Activated T-cell treated with anti-CD3 and anti-CD28 coated beads, Interleukin-2, amount 50 U/mL, for 72 hours (primary cell): ENCODE measurements around the gene ASIC4. TPM values are rescaled to one million over a fixed set of nuclear protein-coding genes. Genes with fewer than 3 reads are reported as not detected.

ENCODE experiments used
- ATAC-seq, 2 donors: fragments of 150-1000 bp; cut with Tn5 transposase; replicated peaks in 1 of 2; 2 replicates each; pipeline ENCODE4 v1.10.0; 2021; ENCODE audit warnings: moderate library complexity in 2 of 2, mild to moderate bottlenecking in 1 of 2
- DNase-seq, 2 donors: peaks; one replicate each; pipeline ENCODE4 v3.0.0; 2021 to 2022; ENCODE audit warnings: mixed read lengths in 1 of 2
- H3K27ac Mint-ChIP-seq: one replicate; pipeline ENCODE4 v1.8.0; 2022; ENCODE audit warnings: mild to moderate bottlenecking, moderate library complexity, mixed read lengths
- H3K27me3 Mint-ChIP-seq: one replicate; pipeline ENCODE4 v1.8.0; 2022; ENCODE audit warnings: low read depth, mixed read lengths
- H3K36me3 Mint-ChIP-seq, 2 donors: one replicate each; pipeline ENCODE4 v1.8.0; 2022; ENCODE audit warnings: mixed read lengths in 2 of 2, mild to moderate bottlenecking in 1 of 2; ENCODE audit not compliant: insufficient read depth in 2 of 2
- H3K4me1 Mint-ChIP-seq: one replicate; pipeline ENCODE4 v1.8.0; 2022; ENCODE audit warnings: low read depth, mixed read lengths
- H3K4me3 Mint-ChIP-seq, 2 donors: one replicate each; pipeline ENCODE4 v1.8.0; 2022; ENCODE audit warnings: mild to moderate bottlenecking in 2 of 2, mixed read lengths in 2 of 2, moderate library complexity in 2 of 2
- H3K9me3 Mint-ChIP-seq, 2 donors: one replicate each; pipeline ENCODE4 v1.8.0; 2022; ENCODE audit warnings: mixed read lengths in 2 of 2
- total RNA-seq, 2 donors: library from RNA; stranded (reverse); gene quantifications; one replicate each; pipeline ENCODE4 v1.2.3, GENCODE V29; 2022

ASIC4 gene
- total RNA-seq, 2 donors from 2014 or later = 0.19 to 0.30 TPM

- peak; percentile 91 to 92 for DNase-seq
- peaks cover 20% of the 10 kb centered on the region for H3K27me3 Mint-ChIP-seq
- ATAC-seq = peak; percentile 45 to 50
- peak overlapping the region; percentile 85 to 96 for H3K4me3 Mint-ChIP-seq
- H3K9me3 Mint-ChIP-seq = no peaks in the 10 kb centered on the region
- H3K36me3 Mint-ChIP-seq = peaks cover 0 to 2% of the 10 kb centered on the region in 2 donors
- no peak overlapping the region for H3K27ac Mint-ChIP-seq
- peaks cover 20% of the 10 kb centered on the region for H3K4me1 Mint-ChIP-seq
Observed at GRCh38 chr2:219541611-219542180, 27.4 kb downstream of the ASIC4 start.

- H3K4me1 Mint-ChIP-seq = peaks cover 20% of the 10 kb centered on the region
- DNase-seq (no peak), ATAC-seq (peak; percentile 51 to 52)
- H3K27ac Mint-ChIP-seq = peak overlapping the region; percentile 83
- H3K36me3 Mint-ChIP-seq = peaks cover 0 to 2% of the 10 kb centered on the region in 2 donors
- H3K27me3 Mint-ChIP-seq = peaks cover 20% of the 10 kb centered on the region
- H3K4me3 Mint-ChIP-seq = peak overlapping the region; percentile 85 to 96
- H3K9me3 Mint-ChIP-seq = no peaks in the 10 kb centered on the region
Observed at GRCh38 chr2:219542931-219543595, 28.8 kb downstream of the ASIC4 start.

DNA sequence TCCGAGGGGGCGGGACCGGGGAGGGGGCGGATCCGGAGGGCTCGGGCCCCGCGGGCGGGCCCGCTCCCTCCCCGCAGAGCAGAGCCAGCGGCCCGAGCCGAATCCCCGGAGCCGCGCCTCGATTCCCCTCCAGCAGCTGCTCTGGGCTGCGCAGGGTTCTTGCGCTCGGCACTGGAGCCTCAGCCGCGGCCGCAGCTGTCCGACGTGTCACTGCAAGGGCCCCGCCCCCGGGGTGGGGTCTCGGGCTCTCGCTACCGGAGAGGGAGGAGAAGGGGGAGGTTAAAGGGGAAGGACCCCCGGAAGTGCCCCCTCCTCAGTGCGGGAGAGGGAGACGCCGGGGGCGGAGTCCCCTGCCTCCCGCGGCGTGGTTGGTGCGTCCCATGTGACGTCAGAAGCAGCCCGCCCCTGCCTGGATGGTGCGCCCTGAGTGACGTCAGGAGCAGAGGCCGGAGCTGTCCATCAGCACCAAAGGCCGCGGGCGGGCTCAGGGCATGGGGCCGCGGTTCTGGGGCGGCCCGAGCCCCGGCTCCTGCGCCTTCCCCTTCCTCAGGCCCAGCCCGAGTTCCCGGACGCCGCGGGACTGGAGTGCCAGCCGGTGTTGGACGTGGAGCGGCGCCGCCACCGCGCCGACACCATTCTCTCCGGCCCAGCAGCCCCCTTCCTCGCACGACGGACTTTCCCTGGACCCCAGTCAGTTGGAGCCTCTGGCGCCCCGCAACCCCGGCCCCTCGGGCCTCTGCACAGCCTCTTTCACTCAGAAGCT, 29.5 kb downstream of the ASIC4 start, which contains the start of the genes CHPF and TMEM198:
CHPF (minus strand) TSS at position 214 of the 763 bp plus-strand sequence. CDS start 271 bp downstream, outside the sequence.
TMEM198 (plus strand) TSS at position 433 of the 763 bp plus-strand sequence. CDS start 700 bp downstream, outside the sequence.
- H3K27me3 Mint-ChIP-seq = peaks cover 20% of the 10 kb centered on the region
- peak within 1 kb of the TSS; percentile 85 to 96 for H3K4me3 Mint-ChIP-seq
- DNase-seq = peak; percentile 97 to 98
- H3K36me3 Mint-ChIP-seq = peaks cover 0 to 2% of the 10 kb centered on the region in 2 donors
- ATAC-seq = peak; percentile 84 to 85
- H3K9me3 Mint-ChIP-seq = no peaks in the 10 kb centered on the region
- H3K4me1 Mint-ChIP-seq = peaks cover 20% of the 10 kb centered on the region
- peak within 1 kb of the TSS; percentile 83 for H3K27ac Mint-ChIP-seq

- H3K27ac Mint-ChIP-seq = peak overlapping the region; percentile 27
- H3K36me3 Mint-ChIP-seq = peaks cover 0 to 2% of the 10 kb centered on the region in 2 donors
- H3K27me3 Mint-ChIP-seq = peaks cover 20% of the 10 kb centered on the region
- H3K4me1 Mint-ChIP-seq = peaks cover 20% of the 10 kb centered on the region
- no peaks in the 10 kb centered on the region for H3K9me3 Mint-ChIP-seq
- DNase-seq = no peak
- no peak for ATAC-seq
- peak overlapping the region; percentile 85 to 88 for H3K4me3 Mint-ChIP-seq
Observed at GRCh38 chr2:219544567-219544966, 30.3 kb downstream of the ASIC4 start.

DNA sequence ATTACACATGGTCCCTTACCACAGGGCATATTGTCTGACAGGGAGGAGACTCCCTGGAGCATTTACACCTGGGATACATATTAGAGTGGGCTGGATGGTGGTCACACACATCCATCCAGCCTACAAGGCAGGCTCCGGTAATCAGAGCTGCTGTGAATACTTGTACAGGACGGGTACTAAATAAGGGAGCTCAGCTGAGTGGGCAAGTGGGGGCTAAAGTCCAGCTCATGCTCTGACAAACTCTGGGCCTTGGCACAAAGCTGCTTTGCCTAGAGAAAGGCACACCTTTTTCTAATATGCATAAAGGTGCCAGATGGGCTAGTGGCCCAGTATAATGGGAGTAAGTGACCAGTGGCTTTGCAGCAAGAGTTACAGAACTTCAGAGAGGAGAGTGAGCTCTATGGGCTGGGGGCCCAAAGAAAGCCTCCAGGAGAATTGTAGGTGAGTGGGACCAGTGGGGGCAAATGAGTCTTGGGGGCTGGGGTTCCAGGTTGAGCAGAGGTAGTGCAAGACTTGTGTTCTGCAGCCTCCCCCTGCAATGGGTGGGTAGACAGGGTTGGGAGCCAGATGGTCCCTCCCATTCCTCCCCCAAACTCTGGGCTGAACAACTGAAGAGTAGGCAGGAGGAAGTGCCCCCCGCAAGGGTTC, 31.1 kb downstream of the ASIC4 start:
- no peak for DNase-seq
- ATAC-seq = no peak
- Mint-ChIP-seq H3K4me1 (peaks cover 20% of the 10 kb centered on the region), H3K4me3 (peak overlapping the region in 1 of 2 donors; percentile 88), H3K36me3 (peaks cover 0 to 2% of the 10 kb centered on the region in 2 donors), H3K27ac (no peak overlapping the region), H3K9me3 (no peaks in the 10 kb centered on the region), H3K27me3 (peaks cover 20% of the 10 kb centered on the region)

- no peak overlapping the region for H3K27ac Mint-ChIP-seq
Observed at GRCh38 chr2:219545943-219546352, 31.7 kb downstream of the ASIC4 start.

DNA sequence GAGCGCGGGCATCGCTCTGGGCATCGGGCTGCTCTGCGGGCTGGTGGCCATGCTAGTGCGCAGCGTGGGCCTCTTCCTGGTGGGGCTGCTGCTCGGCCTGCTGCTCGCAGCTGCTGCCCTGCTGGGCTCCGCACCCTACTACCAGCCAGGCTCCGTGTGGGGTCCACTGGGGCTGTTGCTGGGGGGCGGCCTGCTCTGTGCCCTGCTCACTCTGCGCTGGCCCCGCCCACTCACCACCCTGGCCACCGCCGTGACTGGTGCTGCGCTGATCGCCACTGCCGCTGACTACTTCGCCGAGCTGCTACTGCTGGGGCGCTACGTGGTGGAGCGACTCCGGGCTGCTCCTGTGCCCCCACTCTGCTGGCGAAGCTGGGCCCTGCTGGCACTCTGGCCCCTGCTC, 33.3 kb downstream of the ASIC4 start:
- ATAC-seq (no peak), DNase-seq (no peak)
- Mint-ChIP-seq H3K9me3 (no peaks in the 10 kb centered on the region), H3K27me3 (peaks cover 36% of the 10 kb centered on the region), H3K4me1 (peaks cover 21% of the 10 kb centered on the region), H3K36me3 (no peaks in the 10 kb centered on the region), H3K4me3 (no peak overlapping the region), H3K27ac (no peak overlapping the region)

More at GRCh38 chr2:219545943-219546352, 31.7 kb downstream of the ASIC4 start:
- Mint-ChIP-seq H3K36me3 (peaks cover 0 to 2% of the 10 kb centered on the region in 2 donors), H3K4me3 (no peak overlapping the region), H3K9me3 (no peaks in the 10 kb centered on the region), H3K4me1 (peaks cover 23% of the 10 kb centered on the region), H3K27me3 (peaks cover 24% of the 10 kb centered on the region)
- DNase-seq = no peak
- no peak for ATAC-seq

DNA sequence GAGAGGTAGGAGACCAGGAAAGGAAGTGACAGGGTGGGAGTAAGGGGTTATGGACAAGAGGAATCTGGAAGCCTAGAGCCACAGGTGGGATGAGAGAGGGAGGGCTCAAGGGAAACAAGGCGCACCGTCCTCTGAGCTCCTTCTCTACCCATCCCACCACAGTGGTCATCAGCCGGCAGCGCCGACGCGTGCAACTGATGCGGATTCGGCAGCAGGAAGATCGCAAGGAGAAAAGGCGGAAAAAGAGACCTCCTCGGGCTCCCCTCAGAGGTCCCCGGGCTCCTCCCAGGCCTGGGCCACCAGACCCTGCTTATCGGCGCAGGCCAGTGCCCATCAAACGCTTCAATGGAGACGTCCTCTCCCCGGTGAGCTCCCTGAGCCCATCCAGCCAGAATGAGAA, 34.7 kb downstream of the ASIC4 start:
- H3K27me3 Mint-ChIP-seq = peaks cover 46% of the 10 kb centered on the region
- no peak overlapping the region for H3K27ac Mint-ChIP-seq
- no peaks in the 10 kb centered on the region for H3K36me3 Mint-ChIP-seq
- no peaks in the 10 kb centered on the region for H3K9me3 Mint-ChIP-seq
- H3K4me3 Mint-ChIP-seq = no peak overlapping the region
- peaks cover 20% of the 10 kb centered on the region for H3K4me1 Mint-ChIP-seq
- DNase-seq = no peak
- ATAC-seq = no peak

- DNase-seq (no peak), ATAC-seq (no peak)
- Mint-ChIP-seq H3K4me3 (no peak overlapping the region), H3K27me3 (peaks cover 42% of the 10 kb centered on the region), H3K36me3 (no peaks in the 10 kb centered on the region), H3K9me3 (no peaks in the 10 kb centered on the region), H3K27ac (no peak overlapping the region), H3K4me1 (peaks cover 14% of the 10 kb centered on the region)
Observed at GRCh38 chr2:219549619-219550018, 35.3 kb downstream of the ASIC4 start.

DNA sequence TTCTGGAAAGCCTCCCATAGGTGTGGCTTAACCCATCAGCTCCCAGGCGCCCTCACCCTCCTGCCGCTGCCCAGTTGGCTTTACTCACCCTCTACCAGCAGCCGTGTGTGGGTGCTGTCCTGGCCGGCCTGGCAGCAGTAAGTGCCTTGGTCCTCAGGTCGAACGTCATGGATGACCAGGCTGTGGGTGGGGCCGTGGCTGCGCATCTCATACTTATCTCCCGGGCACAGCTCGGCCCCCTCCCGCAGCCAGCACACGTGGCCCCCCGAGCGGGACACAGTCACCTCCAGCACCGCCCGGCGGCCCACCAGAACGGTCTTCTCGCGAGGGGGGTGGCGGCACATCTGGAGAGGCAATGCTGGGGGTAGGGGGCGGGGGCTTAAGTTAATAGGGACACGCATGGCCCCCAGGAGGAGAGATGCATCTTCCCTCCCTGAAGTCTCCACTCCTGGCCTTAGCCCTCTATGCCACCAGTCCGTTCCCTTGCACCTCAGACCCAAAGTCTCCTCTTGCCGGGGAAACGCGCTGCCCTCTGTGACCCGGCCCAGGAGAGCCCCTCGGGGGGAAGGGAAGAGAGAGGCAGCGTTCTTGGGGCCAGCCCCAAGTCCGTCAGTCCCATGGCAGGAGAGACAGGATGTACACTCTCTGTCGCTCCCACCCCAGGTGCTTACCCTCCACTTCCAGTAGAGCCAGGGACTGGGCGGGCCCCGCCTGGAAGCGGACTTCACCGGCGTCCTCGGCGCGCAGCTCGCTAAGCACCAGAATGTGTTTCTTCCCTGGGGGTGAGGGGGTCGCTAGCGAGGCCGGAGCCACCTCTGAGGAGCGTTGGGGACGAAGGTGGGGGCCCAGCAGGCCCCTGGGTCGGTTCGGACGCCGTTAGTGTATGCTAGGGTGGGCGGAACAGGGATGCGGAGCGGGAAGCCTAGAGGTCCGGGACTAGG, 37.4 kb downstream of the ASIC4 start:
- peak in 1 of 2 donors; percentile 19 for DNase-seq
- no peak overlapping the region for H3K27ac Mint-ChIP-seq

GRCh38 chr2:219552382-219553167, 38.3 kb downstream of the ASIC4 start:
- Mint-ChIP-seq H3K27ac (no peak overlapping the region), H3K27me3 (peaks cover 26% of the 10 kb centered on the region)
- ATAC-seq = peak; percentile 90 to 93

More for the DNA sequence above, 37.4 kb downstream of the ASIC4 start:
- no peaks in the 10 kb centered on the region for H3K9me3 Mint-ChIP-seq
- H3K36me3 Mint-ChIP-seq = no peaks in the 10 kb centered on the region
- H3K4me1 Mint-ChIP-seq = peaks cover 10% of the 10 kb centered on the region
- ATAC-seq = peak in 1 of 2 donors; percentile 46
- peak overlapping the region; percentile 87 to 91 for H3K4me3 Mint-ChIP-seq
- peaks cover 26% of the 10 kb centered on the region for H3K27me3 Mint-ChIP-seq

More at GRCh38 chr2:219552382-219553167, 38.3 kb downstream of the ASIC4 start:
- Mint-ChIP-seq H3K4me3 (peak overlapping the region; percentile 87 to 91), H3K9me3 (no peaks in the 10 kb centered on the region), H3K4me1 (peaks cover 10% of the 10 kb centered on the region), H3K36me3 (no peaks in the 10 kb centered on the region)
- DNase-seq = peak; percentile 89 to 91
